GM19397 (cell line): ENCODE measurements around the gene DNAL1.
"Not testable (repeated sequence)": the region's sequence is repeated elsewhere in the genome, so short reads cannot be mapped to it uniquely, and the experiment has no call there.

Source experiments
- ATAC-seq: cut with Tn5 transposase; IDR thresholded peaks from one replicate; pipeline ENCODE4 v1.9.1; 2021; ENCODE audit warnings: mild to moderate bottlenecking, moderate library complexity; ENCODE audit not compliant: unreplicated experiment

DNAL1 gene

DNA sequence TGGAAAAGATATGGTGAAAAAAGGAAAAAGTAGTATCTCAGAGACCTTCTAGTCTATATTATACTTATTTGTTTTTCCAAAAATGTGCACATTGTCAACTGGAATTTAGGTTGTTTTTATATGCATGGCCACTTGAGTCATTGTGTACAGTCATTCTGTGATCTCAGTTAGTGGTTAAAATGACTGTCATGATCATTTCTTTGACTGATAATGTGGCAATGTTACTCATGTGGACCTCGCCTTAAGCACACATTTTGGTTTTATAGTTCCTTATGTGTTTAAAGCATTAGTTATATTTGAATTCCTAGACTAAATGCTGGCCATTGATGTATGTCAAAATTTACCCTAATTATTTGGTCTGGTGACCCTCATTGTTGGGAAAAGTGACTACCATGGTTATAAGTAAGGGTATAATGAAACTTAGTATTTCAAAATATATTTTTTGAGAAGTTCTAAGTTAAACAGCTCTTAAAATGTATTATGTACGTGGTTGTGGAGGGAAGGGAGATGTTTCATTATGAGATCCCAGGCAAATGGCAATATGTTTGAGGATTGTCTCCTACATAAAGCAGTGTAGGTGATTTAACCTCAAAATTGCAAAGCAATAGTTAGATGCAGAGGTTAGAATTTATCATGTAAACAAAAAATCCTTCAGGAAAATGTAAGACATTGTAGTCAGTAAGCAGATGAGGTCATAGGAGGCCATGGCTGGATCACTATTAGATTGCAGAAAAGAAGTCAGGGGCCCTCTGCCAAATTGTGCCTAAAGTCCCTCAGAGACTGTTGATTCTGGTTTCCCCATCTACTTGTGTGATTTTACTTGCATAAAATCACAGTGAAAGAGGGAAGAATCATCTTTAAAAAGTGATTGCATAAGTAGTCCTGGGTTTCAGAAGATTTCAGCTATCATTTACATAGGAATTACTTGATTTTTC, 51.9 kb downstream of the DNAL1 start:
- peak; percentile 70 for ATAC-seq

DNA sequence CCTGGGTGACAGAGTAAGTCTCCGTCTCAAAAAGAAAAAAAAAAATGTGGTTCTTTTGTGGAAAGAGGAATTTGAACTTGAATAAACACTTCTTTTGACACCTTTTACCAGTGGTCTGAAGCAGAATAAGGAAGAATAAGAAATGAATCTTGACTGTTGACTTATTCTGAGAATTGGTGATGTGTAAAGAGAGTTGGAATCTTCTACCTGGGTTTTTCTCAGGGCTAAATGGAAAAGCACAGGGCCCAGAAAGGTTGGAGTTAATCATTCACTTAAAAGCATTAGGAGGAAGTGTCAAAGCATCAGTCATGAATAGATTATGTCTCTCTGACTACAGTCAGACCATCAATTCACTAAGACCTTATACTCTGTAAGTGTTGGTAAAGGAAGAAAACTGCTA, 55.5 kb downstream of the DNAL1 start:
- no peak for ATAC-seq

DNA sequence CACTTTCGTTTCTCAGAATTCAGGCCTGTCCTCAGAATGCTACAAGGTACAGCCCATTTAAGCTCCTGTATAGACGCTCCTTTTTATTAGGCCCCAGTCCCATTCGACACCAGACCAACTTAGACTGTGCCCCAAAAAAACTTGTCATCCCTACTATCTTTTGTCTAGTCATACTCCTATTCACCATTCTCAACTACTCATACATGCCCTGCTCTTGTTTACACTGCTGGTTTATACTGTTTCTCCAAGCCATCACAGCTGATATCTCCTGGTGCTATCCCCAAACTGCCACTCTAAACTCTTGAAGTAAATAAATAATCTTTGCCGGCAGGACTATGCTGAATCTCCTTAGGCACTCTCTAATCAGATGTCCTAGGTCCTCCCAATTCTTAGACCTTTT, 63.3 kb downstream of the DNAL1 start:
- ATAC-seq = not testable (repeated sequence)

DNA sequence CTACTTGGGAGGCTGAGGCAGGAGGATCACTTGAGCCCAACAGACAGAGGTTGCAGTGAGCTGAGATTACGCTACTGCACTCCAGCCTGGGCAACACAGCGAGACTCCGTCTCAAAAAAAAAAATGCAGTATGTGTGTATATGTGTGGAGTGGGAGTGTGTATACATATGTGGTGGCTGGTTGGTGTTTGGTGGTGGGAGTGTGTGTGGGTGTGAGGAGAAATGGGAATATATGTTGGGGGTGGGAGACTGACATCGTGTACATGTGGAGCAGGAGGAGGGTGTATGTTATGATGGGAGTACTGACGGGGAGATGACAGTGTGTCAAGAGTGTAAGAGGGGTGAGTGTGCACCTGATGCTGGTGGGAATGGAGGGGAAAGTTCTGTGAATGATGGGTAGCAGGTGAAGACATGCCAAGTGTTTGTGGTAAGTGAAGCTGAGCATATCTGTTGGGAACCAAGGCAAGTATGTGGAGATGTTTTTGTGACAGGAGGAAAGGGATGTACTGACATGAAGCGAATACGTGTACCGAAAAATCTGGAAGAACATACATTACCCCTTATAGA, 65.2 kb downstream of the DNAL1 start:
- ATAC-seq = no peak

DNA sequence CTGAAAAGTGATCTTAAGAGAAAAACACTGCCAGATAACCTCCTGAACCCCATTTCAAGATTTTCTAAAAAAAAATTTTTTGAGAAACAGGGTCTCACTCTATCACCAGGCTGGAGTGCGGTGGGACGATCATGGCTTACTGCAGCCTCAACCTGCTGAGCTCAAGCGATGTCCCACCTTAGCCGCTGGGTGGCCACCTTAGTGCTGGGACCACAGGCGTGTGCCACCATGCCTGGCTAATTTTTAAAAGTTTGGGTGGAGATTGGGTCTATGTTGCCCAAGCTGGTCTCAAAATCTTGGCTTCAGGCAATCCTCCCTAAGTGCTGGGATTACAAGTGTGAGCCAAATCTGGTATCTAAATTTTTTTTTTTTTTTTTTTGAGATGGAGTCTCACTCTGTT, 66.0 kb downstream of the DNAL1 start:
- ATAC-seq = no peak

DNA sequence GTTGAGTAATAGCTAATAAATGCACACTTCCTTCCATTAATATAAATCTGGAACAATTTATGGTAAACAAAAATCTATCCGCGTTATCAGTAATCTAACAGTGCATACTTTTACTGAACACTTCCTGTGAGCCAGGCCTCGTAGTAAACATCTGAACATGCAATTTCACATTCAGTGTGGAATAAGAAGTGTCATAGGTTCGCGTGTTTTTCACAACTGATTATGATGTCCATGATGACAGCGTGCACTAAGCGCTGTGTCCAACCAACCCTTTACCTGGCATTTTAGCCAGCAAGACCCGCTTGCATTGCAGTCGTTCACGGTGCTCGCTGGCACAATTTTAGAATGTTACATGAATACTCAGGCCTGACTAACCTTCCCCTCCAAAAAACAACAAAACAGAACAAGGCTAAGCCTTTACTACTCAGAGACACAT, 67.3 kb downstream of the DNAL1 start:
- ATAC-seq = no peak

DNA sequence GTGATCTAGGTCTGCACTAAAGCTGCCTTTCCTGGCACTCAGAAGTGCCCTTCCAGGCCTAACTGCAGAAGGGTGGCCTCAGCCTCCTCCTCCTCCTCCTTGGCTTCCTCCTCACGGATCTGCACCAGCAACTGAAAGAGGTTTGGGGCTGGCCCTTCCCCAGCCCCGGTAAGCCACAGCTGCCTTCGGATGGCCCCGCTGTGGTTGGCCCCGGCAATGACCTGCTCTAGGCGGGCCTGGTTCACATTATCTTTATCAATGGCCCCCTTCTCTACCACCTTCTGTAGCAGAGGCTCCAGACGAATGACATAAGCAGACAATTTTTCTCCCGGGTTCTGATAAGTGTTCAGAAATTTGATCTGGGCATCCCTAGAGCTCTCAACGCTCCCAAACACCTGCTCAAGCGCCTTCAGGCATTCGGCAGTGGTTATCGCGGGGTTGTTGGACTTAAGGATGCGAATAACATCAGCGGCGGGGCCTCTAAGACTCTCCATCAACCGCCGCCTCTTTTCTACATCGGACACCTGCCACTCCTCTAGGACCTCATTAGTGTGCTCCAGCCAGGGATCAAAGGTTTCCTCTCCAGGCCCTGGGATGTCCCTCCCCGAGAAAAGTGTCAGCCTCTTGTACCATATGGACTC, 67.9 kb downstream of the DNAL1 start:
- no peak for ATAC-seq

DNA sequence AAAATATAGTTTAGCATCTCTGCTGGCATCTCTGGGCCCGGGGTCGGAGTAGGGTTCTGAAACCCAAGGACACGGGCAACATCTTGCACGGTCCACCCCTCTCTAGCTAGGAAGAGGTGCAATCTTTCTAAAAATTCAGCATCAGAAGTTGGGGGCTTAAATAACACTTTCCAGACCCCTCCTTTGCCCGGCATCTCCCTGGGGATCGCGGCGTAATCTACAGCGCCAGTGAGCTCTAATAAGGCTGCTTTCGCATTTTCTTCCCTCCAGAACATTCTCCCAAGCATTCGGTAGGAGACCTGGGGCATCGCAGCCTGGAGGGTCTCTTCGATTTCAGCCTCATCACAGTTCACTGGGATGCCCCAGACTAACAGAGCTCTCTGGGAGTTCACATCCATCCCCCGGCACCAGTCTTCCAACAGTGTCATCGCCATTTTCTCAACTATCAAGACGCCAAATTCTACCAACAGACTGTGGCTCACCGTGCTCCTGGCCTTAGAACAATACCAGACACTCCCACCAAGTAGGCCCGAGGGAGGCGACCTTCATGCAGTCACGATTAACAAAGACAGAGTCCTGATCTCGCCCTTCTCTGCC, 68.5 kb downstream of the DNAL1 start:
- no peak for ATAC-seq

DNA sequence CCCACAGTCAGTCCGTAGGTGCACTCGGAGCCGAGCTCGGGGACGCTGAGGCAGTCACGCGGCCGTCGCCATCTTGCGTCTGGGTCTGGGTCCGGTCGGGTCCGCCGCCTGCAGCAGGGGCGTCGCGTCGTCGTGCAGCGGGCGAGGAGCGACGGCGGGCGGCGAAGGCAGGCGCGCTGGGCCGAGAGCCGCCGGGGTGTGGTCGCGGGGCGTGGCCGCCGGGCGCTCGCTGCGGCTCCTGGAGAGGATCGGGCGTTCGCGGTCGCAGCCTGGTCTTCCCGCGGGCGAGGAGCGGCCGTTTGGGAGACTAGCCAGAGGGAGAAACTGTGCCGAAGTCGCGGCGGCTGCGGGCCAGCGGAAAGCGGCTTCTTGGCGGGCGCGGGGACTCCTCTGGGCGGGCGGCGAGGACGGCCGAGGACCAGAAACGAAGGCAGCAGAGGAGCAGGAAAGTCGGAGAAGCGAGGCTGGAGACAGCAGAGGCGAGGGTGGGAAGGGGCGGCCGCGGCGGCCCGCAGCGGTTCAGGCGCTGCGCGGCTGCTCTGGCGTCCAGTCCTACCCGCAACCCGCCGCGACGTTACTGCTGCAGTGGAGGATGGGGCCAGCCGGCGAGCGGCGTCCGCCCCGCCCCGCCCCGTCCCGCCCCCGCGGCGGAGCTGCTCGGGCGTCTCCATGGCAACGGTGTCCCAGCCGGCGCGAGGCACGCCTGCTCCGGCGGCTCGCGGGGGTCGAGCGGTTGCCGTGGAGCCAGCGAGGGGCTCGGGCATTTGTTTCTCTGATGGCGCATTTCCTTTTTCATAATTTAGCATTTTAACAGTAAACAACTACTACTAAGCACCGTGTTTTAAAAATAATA, 69.2 kb downstream of the DNAL1 start, which contains the start of gene PNMA1:
Gene PNMA1 (minus strand): TSS at position 582 of the 853 bp plus-strand sequence. CDS start 745 bp downstream, outside the sequence.
- ATAC-seq = peak; percentile 73

DNA sequence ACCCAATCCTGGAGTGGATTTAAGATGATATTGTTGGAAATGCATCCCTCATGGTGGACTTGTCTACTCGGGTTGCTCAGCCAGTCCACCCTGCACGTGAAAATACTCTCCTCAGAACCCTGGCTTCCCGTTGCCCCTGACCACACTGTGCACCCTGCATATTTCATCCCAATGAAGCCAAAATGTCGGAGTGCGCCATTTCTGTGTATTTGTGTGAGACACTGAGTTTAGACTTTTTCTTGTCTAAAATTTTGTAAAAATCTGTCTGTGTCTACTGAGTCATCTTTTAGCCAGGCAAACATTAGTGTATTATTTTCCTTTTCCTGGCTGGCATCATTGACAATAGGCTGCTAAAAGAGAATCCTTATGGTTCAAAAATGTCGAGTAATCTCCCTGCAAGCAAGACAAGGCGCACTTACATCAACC, 69.9 kb downstream of the DNAL1 start:
- ATAC-seq = no peak

DNA sequence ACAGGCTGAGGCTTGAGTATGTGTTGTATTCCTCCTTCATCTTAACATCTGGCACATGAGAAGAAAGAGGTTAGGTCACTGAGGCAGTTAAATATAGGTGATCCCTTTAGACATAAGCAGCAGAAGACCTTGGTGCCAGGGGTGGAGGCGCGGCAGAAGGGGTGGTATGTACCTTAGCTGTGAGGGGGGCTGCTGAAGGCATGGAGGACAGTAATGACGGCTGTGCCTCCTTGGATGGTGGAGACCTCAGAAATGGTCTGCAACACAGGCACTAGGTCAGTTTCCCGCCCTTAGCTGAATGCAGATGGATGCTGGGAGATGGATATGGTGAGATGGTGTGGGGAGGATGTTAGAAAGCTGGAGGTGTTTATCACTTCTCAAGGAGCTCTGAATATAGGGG, 70.9 kb downstream of the DNAL1 start:
- no peak for ATAC-seq

DNA sequence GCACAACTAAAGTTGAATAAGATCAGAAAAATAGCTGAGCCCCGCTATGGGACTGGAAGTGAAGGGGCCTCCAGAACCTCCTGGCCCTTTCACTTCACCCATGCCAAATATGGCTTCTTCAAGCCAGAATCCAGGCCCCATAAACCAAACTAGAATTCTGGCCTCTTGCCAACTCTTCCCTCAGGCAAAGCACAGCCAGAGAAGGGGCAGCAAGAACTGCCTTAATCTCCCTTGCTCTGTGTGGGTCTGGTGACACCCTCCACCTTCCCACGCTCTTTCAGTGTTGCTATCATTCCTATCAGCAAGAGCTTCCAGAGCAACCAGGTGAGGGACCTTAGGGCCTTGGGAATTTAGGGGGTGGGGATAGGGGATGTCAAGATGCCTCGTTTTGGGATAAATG, 72.5 kb downstream of the DNAL1 start:
- ATAC-seq = no peak

DNA sequence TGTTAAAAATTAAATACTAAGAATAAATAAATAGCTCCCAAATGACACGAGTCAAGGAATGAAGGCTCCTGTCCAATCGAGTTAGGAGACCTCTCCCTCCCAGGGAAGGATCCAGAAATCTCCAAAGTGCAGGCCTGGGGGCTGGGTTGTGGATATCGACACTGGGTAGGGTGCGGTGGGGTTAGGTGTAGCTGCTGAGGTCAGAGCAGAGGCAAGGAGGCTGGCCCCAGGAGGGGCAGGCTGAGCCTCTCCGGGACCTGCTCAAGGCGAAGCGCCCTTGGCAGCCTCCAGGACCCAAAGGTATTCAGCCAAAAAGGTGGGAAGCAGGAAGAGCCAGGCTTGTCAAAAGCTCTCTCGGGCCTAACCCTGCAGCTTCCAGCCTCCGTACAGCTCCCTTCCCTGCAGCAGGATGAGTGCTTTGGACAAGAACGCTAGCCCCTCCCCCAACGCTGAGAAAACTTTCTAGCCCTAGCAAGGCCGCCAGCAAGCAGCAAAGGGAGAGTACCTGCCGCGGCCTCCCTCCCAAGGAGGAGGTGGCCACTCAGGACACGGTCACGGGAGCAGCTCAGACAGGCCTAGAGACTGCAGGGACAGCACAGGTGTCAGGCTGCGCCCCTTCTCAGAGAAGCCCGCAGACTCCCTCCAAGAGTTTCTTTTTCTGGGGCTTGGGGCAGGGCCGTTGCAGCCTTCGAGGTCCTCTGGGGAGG, 73.1 kb downstream of the DNAL1 start:
- no peak for ATAC-seq

DNA sequence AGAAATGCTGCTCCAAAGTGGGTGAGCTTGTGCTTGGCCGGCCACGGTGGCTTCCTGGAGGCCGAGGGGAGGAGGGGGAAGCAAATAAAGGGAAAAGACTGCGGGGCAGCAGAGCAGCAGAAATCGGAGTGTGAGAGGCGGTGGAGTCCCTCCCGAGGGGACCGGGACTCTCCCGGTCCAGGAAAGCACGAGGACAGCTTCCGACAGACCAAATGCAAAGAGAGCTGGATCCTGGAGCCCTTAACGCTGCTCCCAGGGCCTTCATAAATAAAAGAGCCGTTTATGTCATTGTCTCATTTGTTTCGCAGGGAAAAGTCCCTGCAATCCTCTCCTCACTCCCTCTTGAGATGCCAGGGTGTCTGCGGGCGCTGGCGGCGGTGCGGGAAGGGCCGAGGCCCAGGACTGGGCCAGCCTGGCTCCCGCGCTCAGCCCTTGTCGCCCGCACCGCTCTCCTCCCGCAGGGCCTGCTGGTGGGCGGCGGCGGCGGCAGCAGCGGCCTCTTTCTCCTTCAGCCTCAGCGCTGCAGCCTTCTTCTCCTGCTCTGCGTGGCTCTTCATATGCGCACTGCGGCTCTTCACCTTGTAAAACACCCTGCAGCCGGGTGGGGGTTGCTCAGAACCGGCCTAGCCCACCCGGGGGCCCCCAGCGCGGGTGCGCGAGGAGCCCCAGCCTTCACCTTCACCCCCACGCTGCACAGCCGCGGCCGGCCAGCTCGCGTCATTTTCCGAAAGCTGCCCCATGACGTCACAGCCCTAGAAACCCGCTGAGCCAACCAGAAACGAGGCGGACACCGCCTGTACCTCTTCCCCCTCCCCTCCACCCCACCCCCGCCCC, 73.8 kb downstream of the DNAL1 start:
- ATAC-seq = no peak

DNA sequence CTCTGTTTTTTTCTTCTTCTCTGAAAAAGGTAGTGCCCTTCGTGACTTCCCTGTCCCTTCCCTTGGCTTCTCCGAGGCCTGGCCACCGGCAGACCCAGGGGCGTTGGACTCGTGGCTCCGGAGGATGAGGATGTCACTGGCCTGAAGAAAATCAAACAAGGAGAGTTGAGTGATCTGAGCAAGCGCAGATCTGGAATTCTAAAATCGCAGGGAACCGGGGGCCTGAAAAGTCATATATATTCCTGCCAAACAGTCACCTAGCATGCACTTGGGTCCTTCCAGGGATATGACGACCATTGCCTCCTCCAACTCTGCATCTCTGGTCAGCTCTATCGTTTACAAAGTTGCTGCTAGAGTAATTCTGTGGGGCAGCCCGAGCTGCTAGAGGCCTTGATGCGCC, 74.6 kb downstream of the DNAL1 start:
- ATAC-seq = no peak

DNA sequence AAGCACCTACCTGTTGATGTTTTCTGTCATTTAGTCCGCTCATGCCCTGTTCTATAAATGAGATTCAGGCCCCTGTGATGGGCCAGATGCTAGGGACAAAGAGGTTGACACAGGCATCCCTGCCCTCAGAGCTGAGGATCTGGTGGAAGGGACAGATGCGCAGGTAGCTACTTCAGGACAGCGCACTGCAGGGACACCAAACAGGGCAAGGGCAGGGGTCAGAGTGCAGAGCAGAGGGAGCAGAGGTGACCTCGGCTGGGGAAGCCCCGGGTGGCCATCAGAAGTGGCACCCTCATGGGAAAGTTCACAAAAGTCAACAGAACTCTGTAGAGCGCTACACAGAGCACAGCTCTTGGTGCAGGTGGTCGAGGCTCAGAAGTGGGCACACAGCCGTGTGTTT, 75.0 kb downstream of the DNAL1 start:
- ATAC-seq = no peak

DNA sequence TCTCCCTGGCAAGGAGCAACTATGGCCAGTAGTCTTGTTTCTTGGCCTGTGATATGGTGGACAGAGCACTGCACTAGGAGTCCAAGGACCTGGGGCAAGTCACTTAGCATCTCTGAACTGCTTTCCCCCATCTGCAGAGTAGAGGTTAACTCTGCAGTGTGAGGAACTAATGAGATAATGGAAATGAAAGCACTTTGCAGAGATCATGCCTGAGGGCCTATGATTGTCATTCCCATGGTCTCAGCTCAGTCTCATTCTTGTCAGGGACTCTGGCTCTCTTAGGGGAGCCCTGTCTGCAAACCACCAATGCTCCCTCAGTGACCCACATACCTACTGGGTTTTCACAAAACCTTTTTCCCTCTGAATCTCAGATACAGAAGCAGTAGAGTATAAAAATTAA, 75.8 kb downstream of the DNAL1 start:
- ATAC-seq = no peak

DNA sequence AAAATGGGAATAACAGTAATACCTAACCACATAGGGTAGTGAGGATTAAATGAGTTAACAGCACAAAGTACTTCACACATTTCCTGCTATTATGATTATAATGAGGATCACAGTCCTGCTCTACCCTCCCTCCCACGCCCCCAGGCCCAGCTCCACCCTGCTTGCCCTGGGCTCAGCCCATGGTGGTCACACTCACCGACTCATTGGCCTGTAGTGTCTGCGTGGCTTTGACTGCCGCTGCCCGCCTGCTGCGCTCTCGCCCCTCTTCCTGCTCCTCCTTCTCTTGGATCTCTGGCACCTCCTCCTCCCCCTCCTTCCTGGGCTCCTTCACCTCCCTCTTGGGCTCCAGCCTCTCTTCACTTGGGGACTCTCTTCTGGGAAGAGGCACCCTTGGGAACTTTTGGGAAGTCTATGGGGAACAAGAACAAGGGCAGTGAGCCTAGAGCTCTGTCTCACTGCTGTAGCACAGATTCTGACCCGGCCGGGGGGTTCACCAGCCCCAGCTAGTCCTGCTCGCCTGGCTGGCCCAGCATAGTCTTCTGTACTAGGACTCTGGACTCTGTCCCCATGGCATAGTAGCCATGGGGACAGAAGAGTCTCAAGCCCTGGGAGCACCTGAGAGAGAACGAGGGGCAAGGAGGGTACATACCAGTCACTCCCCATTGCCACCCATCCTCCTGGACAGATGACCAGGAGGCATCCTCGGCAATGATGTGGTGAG, 76.5 kb downstream of the DNAL1 start:
- ATAC-seq = no peak
